IMR-90 (cell line): ENCODE results near the gene CMIP. TPM values are rescaled to one million over a fixed set of nuclear protein-coding genes. Genes with fewer than 3 reads are reported as not detected.
A peak's percentile ranks its signal among the peaks of the same experiment; 100 is the strongest.

ENCODE experiments used
- ATAC-seq: fragments of 200-7000 bp; cut with Tn5 transposase; 2 replicates; pipeline ENCODE4 v1.9.1; 2020; ENCODE audit warnings: low read depth, mild to moderate bottlenecking, moderate library complexity
- BruUV-seq: library from RNA; stranded (reverse); fragments of 400-500 nt; replicated peaks from 2 replicates; lab custom pipeline; 2021; lab: Mats Ljungman, UMichigan
- CTCF ChIA-PET: fragments of 300-600 bp; formaldehyde crosslinking; extraction: SDS; loops from one replicate; lab custom pipeline; 2021; ENCODE audit warnings: antibody characterized with exemption; lab: Yijun Ruan, JAX
- POLR2A ChIA-PET: fragments of 300-600 bp; sonication (Branson Sonifier 250); formaldehyde crosslinking; loops from one replicate; lab custom pipeline; 2022; ENCODE audit warnings: antibody characterized with exemption; ENCODE audit not compliant: unreplicated experiment; lab: Charles Lee
- DNase-seq: peaks from one replicate; pipeline ENCODE4 v3.0.0; 2013
- H2AFZ ChIP-seq: replicated peaks from 2 replicates; pipeline ENCODE3; 2013; ENCODE audit warnings: low read length, mild to moderate bottlenecking; ENCODE audit not compliant: poor library complexity
- H2AK5ac ChIP-seq: 2 replicates; pipeline ENCODE4 v1.6.1; 2013; ENCODE audit warnings: low read depth, low read length, inconsistent platforms
- H2AK9ac ChIP-seq: replicated peaks from 2 replicates; pipeline ENCODE3; 2013; ENCODE audit warnings: mild to moderate bottlenecking, low read depth, low read length, moderate library complexity; ENCODE audit not compliant: poor library complexity
- H2BK120ac ChIP-seq: 2 replicates; pipeline ENCODE4 v1.6.1; 2013; ENCODE audit warnings: low read depth, low read length, inconsistent platforms
- H2BK15ac ChIP-seq: 3 replicates; pipeline ENCODE4 v1.6.1; 2013; ENCODE audit warnings: low read depth, low read length, inconsistent platforms
- H2BK20ac ChIP-seq: 2 replicates; pipeline ENCODE4 v1.6.1; 2013; ENCODE audit warnings: low read depth, mild to moderate bottlenecking, inconsistent platforms, low read length, moderate library complexity
- H2BK5ac ChIP-seq: 2 replicates; pipeline ENCODE4 v1.6.1; 2013; ENCODE audit warnings: mild to moderate bottlenecking, low read depth, low read length, inconsistent platforms; ENCODE audit not compliant: poor library complexity, severe bottlenecking
- H3K14ac ChIP-seq: replicated peaks from 2 replicates; pipeline ENCODE4 v1.6.1; 2013; ENCODE audit warnings: low read depth, low read length, inconsistent platforms
- H3K18ac ChIP-seq: 2 replicates; pipeline ENCODE4 v1.6.1; 2013; ENCODE audit warnings: low read depth, low read length, control low read depth
- H3K23ac ChIP-seq: 2 replicates; pipeline ENCODE4 v1.6.1; 2013; ENCODE audit warnings: low read depth, low read length, inconsistent platforms
- H3K27ac ChIP-seq: 2 replicates; pipeline ENCODE4 v1.5.1; 2013; ENCODE audit warnings: mild to moderate bottlenecking, control low read depth, low read length; ENCODE audit not compliant: insufficient read depth
- H3K27me3 ChIP-seq: 2 replicates; pipeline ENCODE4 v1.6.1; 2013; ENCODE audit warnings: low read length; ENCODE audit not compliant: control insufficient read depth, insufficient read depth
- H3K36me3 ChIP-seq: 2 replicates; pipeline ENCODE4 v1.6.1; 2013; ENCODE audit warnings: low read length, mixed read lengths; ENCODE audit not compliant: control insufficient read depth, insufficient read depth
- H3K4ac ChIP-seq: 2 replicates; pipeline ENCODE4 v1.6.1; 2013; ENCODE audit warnings: low read depth, low read length, inconsistent platforms
- H3K4me1 ChIP-seq: 2 replicates; pipeline ENCODE4 v1.6.1; 2013; ENCODE audit warnings: low read length, mixed read lengths; ENCODE audit not compliant: control insufficient read depth, insufficient read depth
- H3K4me2 ChIP-seq: 2 replicates; pipeline ENCODE4 v1.6.1; 2013; ENCODE audit warnings: low read depth, mild to moderate bottlenecking, control low read depth, low read length, moderate library complexity
- H3K4me3 ChIP-seq: 2 replicates; pipeline ENCODE4 v1.5.1; 2013; ENCODE audit warnings: low read depth, mild to moderate bottlenecking, control low read depth, low read length, moderate library complexity; ENCODE audit not compliant: insufficient read depth
- H3K56ac ChIP-seq: 2 replicates; pipeline ENCODE4 v1.6.1; 2013; ENCODE audit warnings: low read length, inconsistent platforms; ENCODE audit not compliant: insufficient read depth; ENCODE audit errors: extremely low read depth
- H3K79me1 ChIP-seq, 2 experiments: 2 replicates each; pipeline ENCODE4 v1.6.1; 2013; ENCODE audit warnings: low read length in 2 of 2, inconsistent platforms in 1 of 2, low read depth in 1 of 2
- H3K9ac ChIP-seq: 2 replicates; pipeline ENCODE4 v1.6.1; 2013; ENCODE audit warnings: low read depth, low read length, control low read depth
- H3K9me1 ChIP-seq: 2 replicates; pipeline ENCODE4 v1.6.1; 2013; ENCODE audit warnings: low read length, inconsistent platforms; ENCODE audit not compliant: insufficient read depth
- H3K9me3 ChIP-seq: 2 replicates; pipeline ENCODE4 v1.6.1; 2013; ENCODE audit warnings: low read length; ENCODE audit not compliant: control insufficient read depth, insufficient read depth
- H4K20me1 ChIP-seq: 2 replicates; pipeline ENCODE4 v1.6.1; 2013; ENCODE audit warnings: low read length, inconsistent platforms; ENCODE audit not compliant: insufficient read depth
- H4K5ac ChIP-seq: 2 replicates; pipeline ENCODE4 v1.6.1; 2013; ENCODE audit warnings: mild to moderate bottlenecking, low read depth, low read length, control low read depth
- H4K8ac ChIP-seq, 2 experiments: 2 replicates each; pipeline ENCODE4 v1.6.1; 2013; ENCODE audit warnings: low read depth in 2 of 2, low read length in 2 of 2, control low read depth in 1 of 2, inconsistent platforms in 1 of 2
- H4K91ac ChIP-seq: 2 replicates; pipeline ENCODE4 v1.6.1; 2013; ENCODE audit warnings: low read depth, low read length, inconsistent platforms; ENCODE audit not compliant: insufficient read depth
- CEBPB ChIP-seq: IDR thresholded peaks from 2 replicates; pipeline ENCODE4 v1.6.1; 2012; ENCODE audit warnings: low read depth, low read length, improper control_type of control experiment
- CHD1 ChIP-seq: IDR thresholded peaks from 2 replicates; pipeline ENCODE4 v1.6.1; 2012; ENCODE audit warnings: low read depth, low read length, improper control_type of control experiment
- CTCF ChIP-seq: conservative IDR thresholded peaks from 2 replicates; pipeline ENCODE4 v1.5.1; 2012; ENCODE audit warnings: mild to moderate bottlenecking, low read depth, low read length, improper control_type of control experiment
- ELK1 ChIP-seq: fragments of 150-350 bp; IDR thresholded peaks from 2 replicates; pipeline ENCODE4 v1.6.1; 2016; ENCODE audit warnings: low read depth, mild to moderate bottlenecking, low read length, moderate library complexity, borderline replicate concordance
- FOS ChIP-seq: fragments of 150-350 bp; IDR thresholded peaks from 2 replicates; pipeline ENCODE4 v1.6.1; 2016; ENCODE audit warnings: low read depth, low read length
- MAFK ChIP-seq: IDR thresholded peaks from 2 replicates; pipeline ENCODE4 v1.6.1; 2012; ENCODE audit warnings: low read depth, low read length, improper control_type of control experiment
- MAZ ChIP-seq: IDR thresholded peaks from 2 replicates; pipeline ENCODE4 v1.6.1; 2012; ENCODE audit warnings: low read depth, mild to moderate bottlenecking, low read length, improper control_type of control experiment, moderate library complexity, borderline replicate concordance
- MXI1 ChIP-seq: IDR thresholded peaks from 2 replicates; pipeline ENCODE4 v1.6.1; 2012; ENCODE audit warnings: low read depth, mild to moderate bottlenecking, low read length, moderate library complexity, borderline replicate concordance
- NFE2L2 ChIP-seq: fragments of 150-350 bp; IDR thresholded peaks from 2 replicates; pipeline ENCODE4 v1.6.1; 2016; ENCODE audit warnings: low read depth, mild to moderate bottlenecking, low read length
- POLR2A ChIP-seq: IDR thresholded peaks from 2 replicates; pipeline ENCODE4 v1.6.1; 2012; ENCODE audit warnings: mild to moderate bottlenecking, low read depth, low read length
- RAD21 ChIP-seq: IDR thresholded peaks from 2 replicates; pipeline ENCODE4 v1.6.1; 2012; ENCODE audit warnings: low read length, improper control_type of control experiment
- RCOR1 ChIP-seq: IDR thresholded peaks from 2 replicates; pipeline ENCODE4 v1.6.1; 2012; ENCODE audit warnings: mild to moderate bottlenecking, low read length, improper control_type of control experiment; ENCODE audit not compliant: insufficient replicate concordance
- RFX5 ChIP-seq: IDR thresholded peaks from 2 replicates; pipeline ENCODE4 v1.8.0; 2012; ENCODE audit warnings: low read depth, mild to moderate bottlenecking, low read length, moderate library complexity
- SMC3 ChIP-seq: fragments of 150-350 bp; IDR thresholded peaks from 2 replicates; pipeline ENCODE4 v1.6.1; 2016; ENCODE audit warnings: low read depth, mild to moderate bottlenecking, antibody characterized with exemption, low read length, moderate library complexity
- USF2 ChIP-seq: fragments of 150-350 bp; IDR thresholded peaks from 2 replicates; pipeline ENCODE4 v1.6.1; 2017; ENCODE audit warnings: mild to moderate bottlenecking, antibody characterized with exemption, low read length, low read depth
- WGBS, 2 experiments: methylation state at CpG; one replicate each; pipeline versions ENCODE4 v1.1.5 to v1.1.7; 2013; ENCODE audit warnings: missing lambda C conversion rate in 2 of 2; ENCODE audit not compliant: insufficient read length in 1 of 2; ENCODE audit errors: extremely low coverage in 2 of 2; 5-methylcytosine and 5-hydroxymethylcytosine counted together
- dilution Hi-C: fragments of 300-500 bp; cut with HindIII; formaldehyde crosslinking; loops from one replicate; pipeline ENCODE4 v1.14.3; 2018; ENCODE audit warnings: low sequenced_read_pairs; ENCODE audit not compliant: unreplicated experiment
- in situ Hi-C: fragments of 300-500 bp; cut with MboI; formaldehyde crosslinking; loops from 3 replicates; pipeline ENCODE4 v1.14.3; 2019; ENCODE audit warnings: low sequenced_read_pairs, inconsistent platforms, mixed read lengths
- intact Hi-C: fragments of 100-400 bp; cut with micrococcal nuclease; formaldehyde crosslinking; loops from 2 replicates; pipeline ENCODE4 v1.10.0; 2022
- polyA plus RNA-seq, 3 experiments: library from polyadenylated mRNA; depleted of rRNA; stranded (reverse); fragments of >200 nt; gene quantifications; 2 replicates each; pipeline ENCODE4 v1.2.3, GENCODE V29; 2012; ENCODE audit warnings: low replicate concordance in 1 of 3
- total RNA-seq: library from RNA; depleted of rRNA; stranded (reverse); fragments of >200 nt; gene quantifications from 2 replicates; pipeline ENCODE4 v1.2.3, GENCODE V29; 2012

CMIP gene
- total and polyA plus RNA-seq, 2 of the 4 experiments (the other 2 are of a cell fraction) = 3.2 to 11.6 TPM

- Histone ChIP-seq H3K4me1 (peaks cover 20% of the 10 kb centered on the region), H2AFZ (no peak overlapping the region), H4K5ac (no peak overlapping the region), H3K4me3 (no peak overlapping the region), H3K9me3 (peaks cover 3% of the 10 kb centered on the region), H3K79me1 (peaks cover 31 to 58% of the 10 kb centered on the region in 2 experiments), H3K56ac (no peak overlapping the region), H2BK5ac (no peak overlapping the region), H4K91ac (no peak overlapping the region), H3K4me2 (no peak overlapping the region), H2BK15ac (no peak overlapping the region), H3K36me3 (peaks cover 7% of the 10 kb centered on the region; the same call in 1 of the 2 replicates), H3K27ac (no peak overlapping the region), H3K18ac (peak overlapping the region; percentile 20; the same call in 1 of the 2 replicates), H2BK20ac (no peak overlapping the region), H4K20me1 (peaks cover 65% of the 10 kb centered on the region), H2BK120ac (no peak overlapping the region), H2AK5ac (no peak overlapping the region), H3K9ac (no peak overlapping the region), H2AK9ac (no peak overlapping the region), H3K4ac (no peak overlapping the region), H3K14ac (no peak overlapping the region), H3K23ac (no peak overlapping the region), H4K8ac (no peak overlapping the region), H3K9me1 (peaks cover 13% of the 10 kb centered on the region), H3K27me3 (no peaks in the 10 kb centered on the region)
- DNase-seq (no peak), ATAC-seq (no peak)
- 95 to 100% methylated on average over 1 to 4 of the region's 4 CpGs for WGBS, 2 experiments
- in situ Hi-C loops (no loop called here), intact Hi-C loops (no loop called here), dilution Hi-C loops (no loop called here)
- TF ChIP-seq CHD1 (no peak), RAD21 (no peak), MAZ (no peak), USF2 (no peak), MXI1 (no peak), MAFK (no peak), RCOR1 (no peak), ELK1 (no peak), POLR2A (no peak), NFE2L2 (no peak), FOS (no peak), CTCF (no peak), CEBPB (no peak), RFX5 (no peak), SMC3 (no peak)
- ChIA-PET CTCF (no interaction called here), POLR2A (no interaction called here)
- BruUV-seq = no TSS peak
Observed at GRCh38 chr16:81645925-81646324, 201.3 kb downstream of the CMIP start.
